Stimulated activated CD4-positive, alpha-beta T cell treated with anti-CD3 and anti-CD28 coated beads, Interleukin-4, amount 100 ng/mL, for 24 hours (primary cell): ENCODE data around the gene PURA.

Source experiments
- DNase-seq: peaks from one replicate; pipeline ENCODE4 v3.0.0-alpha.2; 2020

PURA gene

GRCh38 chr5:140110646-140110957 lies 3.3 kb upstream of the PURA start:
- DNase-seq: no peak

DNA sequence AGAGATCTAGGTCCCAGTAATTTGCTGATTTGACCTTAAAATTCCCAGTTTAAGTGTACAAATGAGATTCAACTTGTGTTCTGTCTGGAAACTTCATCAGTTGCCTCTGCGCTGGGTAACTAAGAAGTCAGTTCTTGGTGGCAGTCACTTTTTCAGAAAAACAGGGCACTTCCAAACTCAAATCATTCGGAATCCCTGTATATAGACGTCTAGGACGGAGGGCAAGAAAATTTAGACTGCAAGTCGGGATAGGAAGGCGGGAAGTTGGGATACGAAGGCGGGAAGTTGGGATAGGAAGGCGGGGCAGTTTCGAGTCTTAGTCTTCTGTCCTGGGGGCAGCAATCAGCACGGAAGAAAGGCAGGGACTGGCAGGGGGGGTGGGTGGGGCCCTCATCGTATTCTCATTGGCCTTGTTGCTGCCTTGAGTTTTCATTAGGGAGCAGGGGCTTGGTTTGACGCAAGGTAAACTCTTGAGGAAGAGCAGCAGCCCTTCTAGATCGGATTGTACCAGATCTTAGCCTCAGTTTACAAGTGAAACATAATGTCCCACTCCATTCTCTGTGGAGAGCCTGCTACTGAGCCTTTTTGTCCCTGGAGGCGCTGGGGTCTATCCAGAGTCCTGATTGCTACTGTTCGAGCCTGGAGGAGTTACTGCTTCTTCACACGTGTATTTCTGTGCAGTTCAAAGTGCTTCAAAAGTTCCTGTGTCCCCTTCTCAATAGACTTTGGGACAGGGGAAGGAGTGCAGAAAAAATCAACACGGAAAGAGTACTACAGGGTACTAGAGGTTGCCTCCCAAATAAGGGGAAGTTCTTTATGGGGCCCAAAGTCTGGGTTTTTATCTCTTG lies 2.7 kb upstream of the PURA start:
- DNase-seq: no peak

- DNase-seq: no peak
Measured at GRCh38 chr5:140111859-140112551, 1.9 kb upstream of the PURA start.

DNA sequence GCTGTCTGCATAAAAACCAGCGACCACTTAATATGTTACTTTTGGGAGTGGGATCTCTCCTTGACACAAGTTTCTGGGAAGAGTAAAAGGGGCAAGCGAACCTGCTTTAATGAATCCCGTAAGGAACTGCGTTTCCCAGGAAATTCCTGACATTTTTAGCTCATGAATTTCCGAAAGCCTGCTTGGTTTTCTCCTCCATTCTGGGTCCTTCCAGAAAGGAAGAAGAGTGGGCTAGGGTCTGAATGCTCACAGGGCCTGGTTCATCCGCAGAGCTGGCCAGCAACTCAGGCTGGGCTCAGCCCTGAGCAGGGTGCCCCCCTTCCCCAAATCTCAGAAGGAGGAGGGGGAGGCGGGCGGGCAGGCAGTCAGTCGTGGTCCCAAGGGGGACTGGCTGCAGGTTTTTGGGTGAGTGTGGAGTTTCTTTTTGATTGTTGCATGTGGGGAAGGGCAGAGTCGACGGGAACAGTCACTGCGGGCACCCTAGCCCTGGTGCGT lies 1.2 kb upstream of the PURA start:
- DNase-seq: peak; percentile 11

DNA sequence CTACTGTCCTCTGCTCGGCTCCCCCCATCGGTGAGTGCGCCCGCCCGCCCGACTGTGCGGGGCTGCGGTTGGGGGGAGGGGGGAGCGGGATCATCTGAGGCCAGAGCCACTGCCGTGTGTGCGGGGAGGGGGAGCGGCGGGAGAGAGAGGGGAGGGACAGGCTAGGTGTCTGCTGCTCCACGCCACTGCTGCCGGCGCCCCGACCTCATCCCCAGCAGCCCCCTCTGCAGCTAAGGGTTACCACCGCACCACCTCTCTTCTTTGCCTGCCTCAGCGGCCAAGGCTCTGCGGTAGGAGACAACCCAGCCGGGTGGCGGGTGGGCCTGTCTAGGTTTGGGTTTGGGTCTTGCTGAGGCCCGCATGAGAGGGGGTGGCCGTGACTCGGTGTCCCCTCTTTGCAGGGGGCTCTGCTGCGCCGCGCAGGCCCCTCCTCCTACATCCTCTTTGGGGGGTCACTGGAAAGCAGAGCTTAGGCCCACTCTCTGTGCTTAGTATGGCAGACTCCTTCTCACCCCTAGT lies 670 bp upstream of the PURA start:
- DNase-seq: peak; percentile 10

DNA sequence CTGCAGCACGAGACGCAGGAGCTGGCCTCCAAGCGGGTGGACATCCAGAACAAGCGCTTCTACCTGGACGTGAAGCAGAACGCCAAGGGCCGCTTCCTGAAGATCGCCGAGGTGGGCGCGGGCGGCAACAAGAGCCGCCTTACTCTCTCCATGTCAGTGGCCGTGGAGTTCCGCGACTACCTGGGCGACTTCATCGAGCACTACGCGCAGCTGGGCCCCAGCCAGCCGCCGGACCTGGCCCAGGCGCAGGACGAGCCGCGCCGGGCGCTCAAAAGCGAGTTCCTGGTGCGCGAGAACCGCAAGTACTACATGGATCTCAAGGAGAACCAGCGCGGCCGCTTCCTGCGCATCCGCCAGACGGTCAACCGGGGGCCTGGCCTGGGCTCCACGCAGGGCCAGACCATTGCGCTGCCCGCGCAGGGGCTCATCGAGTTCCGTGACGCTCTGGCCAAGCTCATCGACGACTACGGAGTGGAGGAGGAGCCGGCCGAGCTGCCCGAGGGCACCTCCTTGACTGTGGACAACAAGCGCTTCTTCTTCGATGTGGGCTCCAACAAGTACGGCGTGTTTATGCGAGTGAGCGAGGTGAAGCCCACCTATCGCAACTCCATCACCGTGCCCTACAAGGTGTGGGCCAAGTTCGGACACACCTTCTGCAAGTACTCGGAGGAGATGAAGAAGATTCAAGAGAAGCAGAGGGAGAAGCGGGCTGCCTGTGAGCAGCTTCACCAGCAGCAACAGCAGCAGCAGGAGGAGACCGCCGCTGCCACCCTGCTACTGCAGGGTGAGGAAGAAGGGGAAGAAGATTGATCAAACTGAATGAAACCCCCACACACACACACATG lies 654 bp downstream of the PURA start:
- DNase-seq: peak; percentile 33

DNA sequence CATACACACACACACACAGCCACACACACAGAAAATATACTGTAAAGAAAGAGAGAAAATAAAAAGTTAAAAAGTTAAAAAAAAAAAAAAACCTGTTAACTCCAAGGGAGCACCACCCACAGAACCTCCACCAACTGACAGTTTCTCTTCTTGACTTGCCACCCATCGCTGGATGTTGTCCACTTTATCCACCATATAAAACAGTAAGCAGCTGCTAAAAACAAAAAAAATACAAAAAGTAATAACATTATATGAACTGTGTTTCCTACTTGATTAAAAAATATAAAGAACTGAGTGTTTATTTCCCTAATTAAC lies 1.2 kb downstream of the PURA start:
- DNase-seq: no peak

GRCh38 chr5:140116716-140117115 lies 2.8 kb downstream of the PURA start:
- no peak for DNase-seq

- DNase-seq: no peak
Measured at GRCh38 chr5:140117523-140117922, 3.6 kb downstream of the PURA start.

DNA sequence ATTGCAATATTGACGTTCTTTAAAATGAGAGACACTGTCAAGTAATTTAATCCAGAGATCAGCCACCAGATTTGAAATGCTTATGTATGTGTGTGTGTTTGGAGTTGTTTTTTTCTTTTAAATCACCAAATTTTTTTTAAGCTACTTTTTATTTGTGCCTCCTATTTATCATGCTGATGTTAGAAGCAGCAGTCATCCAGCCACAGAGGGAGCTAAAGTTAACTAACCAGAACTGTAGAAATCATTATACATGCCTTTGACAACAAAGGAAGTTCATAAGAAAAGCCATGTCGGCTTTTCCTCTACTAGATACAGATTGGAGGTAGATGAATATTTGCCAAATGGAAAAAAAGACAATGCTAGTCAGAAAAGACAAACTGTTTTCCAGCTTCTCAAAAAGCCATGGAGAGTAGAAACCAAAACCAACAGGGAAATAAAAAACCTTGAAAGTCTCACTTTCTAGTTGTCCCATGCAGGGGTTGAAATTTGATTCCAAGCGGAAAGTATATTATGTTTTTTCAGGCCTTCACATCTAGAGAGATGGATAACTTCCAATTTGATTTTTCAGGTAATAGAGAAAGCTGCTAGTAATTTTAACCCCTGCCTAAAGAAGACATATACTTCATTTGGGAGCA lies 4.5 kb downstream of the PURA start:
- no peak for DNase-seq

DNA sequence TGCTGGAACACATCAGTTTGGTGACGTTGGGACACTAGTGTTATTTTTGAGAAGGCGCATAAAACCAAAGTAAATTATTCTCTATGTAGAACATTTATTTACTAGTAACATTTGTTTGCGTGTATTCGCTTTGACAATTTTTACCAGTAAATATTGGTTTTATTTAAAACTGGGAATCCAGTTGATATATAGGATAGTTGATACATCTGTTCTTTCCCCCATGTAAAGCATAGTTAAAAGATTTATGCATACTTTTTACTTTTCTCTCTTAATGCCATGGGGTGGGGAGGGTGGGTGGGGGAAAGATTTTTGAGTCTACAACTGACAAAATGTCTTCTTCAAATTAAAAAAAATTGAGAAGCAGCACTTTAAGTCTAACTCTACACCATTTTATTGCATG lies 11.7 kb downstream of the PURA start, which contains the start of gene IGIP:
Gene IGIP, plus strand, starts transcription at position 301 of the 400 bp plus-strand sequence. CDS start 2,540 bp downstream, outside the sequence.
- no peak for DNase-seq

DNA sequence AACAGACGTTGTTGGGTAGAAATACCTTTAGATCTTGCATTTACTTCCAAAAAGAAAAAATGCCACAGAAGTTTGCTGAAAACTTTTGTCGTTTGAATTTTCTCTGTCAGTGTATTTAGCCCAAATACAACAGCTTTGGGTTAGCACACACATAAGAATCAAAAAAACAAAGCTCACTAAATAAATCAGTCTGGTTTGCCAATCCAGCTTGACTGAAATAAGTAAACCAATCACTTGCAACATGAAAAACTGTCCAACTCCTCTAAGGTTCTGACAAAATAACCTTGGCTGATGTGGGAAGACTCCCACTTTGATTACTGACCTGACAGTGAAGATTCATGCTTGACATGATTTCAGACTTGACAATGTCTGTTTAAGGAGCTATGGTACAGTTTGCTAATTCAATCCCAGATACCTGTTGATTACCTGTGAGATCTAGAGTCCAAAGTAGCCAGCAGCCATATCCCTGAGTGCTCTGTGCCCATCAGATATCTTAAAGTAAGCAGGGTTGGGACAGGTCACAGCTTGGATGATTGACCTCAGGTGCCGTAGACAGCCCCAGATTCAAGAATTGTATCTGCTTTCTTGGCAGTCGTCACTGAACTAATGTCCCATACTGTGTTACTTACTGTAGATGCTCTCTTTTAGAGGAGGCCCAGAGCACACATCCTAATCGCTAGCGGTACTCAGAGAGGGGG lies 12.6 kb downstream of the PURA start:
- DNase-seq: no peak

DNA sequence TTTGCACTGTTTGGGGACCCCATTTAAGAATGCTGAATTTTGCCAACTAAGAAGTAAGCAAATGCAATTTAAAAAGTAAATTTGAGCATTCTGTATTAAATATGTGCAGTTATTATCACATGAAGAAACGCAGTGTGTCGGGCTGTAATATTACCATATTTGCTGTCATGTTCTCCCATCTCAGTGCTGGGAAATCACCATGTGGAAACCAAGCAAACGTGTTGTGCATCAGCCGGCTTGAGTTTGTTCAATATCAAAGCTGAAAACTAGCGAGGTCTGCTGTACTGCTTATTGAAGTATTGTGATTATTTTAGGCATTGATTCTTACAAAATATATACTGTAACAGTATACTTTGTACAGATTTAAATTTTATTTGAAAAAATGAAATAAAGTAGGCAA lies 14.5 kb downstream of the PURA start:
- no peak for DNase-seq

DNA sequence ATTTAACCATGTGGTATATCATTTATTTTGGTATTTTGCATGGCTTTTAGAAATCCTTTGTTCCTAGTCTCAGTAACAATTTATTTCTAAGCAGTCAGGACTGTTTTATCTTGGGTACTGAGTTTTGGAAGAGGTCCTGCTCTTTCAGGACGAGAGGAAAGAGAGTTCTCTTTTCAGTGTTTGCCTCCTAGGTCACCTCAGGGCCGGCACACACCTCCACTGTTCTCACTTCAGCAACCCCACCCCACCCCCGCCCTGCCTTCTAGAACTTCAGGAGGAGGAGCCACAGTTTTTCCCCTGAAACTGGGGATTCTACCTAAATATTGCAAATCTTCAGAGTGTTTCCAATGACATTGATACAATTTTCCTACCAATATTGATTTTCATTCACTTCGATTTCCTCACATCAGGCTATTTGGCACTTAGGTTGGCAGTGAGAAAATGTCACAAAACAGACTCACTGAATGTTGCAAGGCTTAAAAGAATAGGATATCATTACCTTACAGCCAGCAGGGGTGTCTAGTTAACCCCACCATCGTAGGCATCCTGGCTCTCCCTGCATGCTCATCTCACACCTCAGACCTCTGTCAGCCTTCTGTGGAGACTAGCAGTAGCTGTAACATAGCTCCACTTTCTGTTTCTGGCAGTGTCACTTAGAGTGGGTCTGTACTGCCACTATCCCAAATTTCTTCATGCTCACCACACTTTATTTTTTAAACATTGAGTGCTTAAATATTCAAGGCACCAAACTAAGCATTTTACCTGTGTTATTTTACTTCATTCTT lies 17.2 kb downstream of the PURA start:
- no peak for DNase-seq

DNA sequence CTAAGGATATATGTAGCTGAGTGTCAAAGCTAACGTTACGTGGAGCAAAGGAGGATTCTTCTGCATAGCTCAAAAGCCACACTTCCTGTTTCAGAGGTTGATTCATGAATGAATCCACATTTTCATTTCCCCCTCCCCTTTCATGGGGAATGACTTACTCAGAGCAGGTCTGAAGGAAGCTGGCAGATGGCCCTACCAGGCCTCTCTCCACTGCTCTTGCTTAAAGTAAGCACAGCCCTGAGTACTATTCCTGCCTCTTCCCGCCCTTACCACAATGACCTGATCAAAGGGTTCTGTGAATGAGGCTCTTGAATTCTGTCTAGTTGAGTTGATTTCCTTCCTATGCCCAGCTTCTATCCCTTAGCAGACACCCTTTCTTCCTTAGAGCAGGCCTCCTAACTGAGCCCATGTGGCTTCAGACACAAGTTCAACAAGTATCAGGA lies 18.1 kb downstream of the PURA start:
- DNase-seq: peak; percentile 23

DNA sequence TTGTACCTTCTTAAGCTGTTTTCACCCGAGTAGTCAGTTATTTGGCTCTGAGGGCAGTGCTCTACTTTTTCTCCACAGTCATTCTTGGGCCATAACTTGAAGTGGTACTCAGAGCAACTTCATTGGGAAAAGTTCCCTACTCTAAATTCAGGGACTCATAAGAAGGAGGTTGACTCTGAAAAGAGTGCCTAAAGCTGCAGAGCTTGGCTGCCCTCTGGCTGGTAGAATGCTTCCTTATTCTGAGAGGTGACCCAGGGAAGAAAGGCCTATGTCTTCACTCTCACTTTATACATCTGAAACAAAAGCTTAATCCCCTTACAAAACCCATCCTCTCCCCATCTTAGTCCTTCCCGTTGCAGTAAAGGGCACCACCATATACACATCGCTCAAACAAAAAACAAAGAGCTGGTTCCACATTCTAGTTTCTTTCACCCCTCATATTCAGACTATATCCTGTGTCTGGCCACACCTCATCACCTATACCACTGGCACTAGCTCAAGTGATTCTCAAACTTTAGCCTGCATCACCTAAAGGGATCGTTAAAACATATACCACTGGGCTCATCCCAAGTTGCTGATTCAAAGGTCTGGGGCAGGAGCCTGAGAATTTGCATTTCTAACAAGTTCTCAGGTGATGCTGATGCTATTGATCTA lies 19.7 kb downstream of the PURA start:
- no peak for DNase-seq

GRCh38 chr5:140134277-140134935 lies 20.5 kb downstream of the PURA start:
- DNase-seq: no peak

- DNase-seq: no peak
Measured at GRCh38 chr5:140135127-140135526, 21.2 kb downstream of the PURA start.

GRCh38 chr5:140136624-140137023 lies 22.7 kb downstream of the PURA start:
- DNase-seq: no peak

DNA sequence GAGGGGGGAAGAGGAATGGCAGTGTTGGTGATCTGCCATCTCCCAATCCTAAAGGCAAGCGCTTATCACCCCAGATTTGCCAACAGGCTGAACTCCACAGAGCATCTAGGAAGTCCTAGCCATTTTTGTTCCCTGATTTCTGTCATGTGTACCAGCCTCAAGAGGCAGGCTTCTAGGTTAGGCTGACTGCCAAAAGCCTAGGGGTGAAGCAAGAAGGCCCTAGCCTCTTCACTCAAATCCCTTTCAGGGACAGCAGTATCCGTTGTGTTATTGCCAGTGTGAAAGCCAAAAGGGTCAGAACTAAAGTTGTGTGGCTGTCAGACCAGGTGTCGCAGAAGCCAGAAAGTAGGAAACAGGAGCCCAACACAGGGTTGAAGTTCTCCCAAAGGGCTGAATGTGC lies 26.5 kb downstream of the PURA start:
- DNase-seq: no peak
